Osteocyte (in vitro differentiated cells): ENCODE data around the gene NRAS. TPM values are rescaled to one million over a fixed set of nuclear protein-coding genes. Genes with fewer than 3 reads are reported as not detected.

Experiments used
- DNase-seq: peaks from one replicate; pipeline ENCODE4 v3.0.0; 2021; ENCODE audit warnings: mixed read lengths; ENCODE audit not compliant: unreplicated experiment; ENCODE audit errors: extremely low spot score
- H3K27ac Mint-ChIP-seq: one replicate; pipeline ENCODE4 v1.8.0; 2021; ENCODE audit warnings: mild to moderate bottlenecking, mixed read lengths; ENCODE audit not compliant: unreplicated experiment
- H3K27me3 Mint-ChIP-seq: one replicate; pipeline ENCODE4 v1.8.0; 2021; ENCODE audit warnings: mixed read lengths; ENCODE audit not compliant: unreplicated experiment
- H3K36me3 Mint-ChIP-seq: one replicate; pipeline ENCODE4 v1.8.0; 2021; ENCODE audit warnings: mixed read lengths; ENCODE audit not compliant: unreplicated experiment
- H3K4me1 Mint-ChIP-seq: one replicate; pipeline ENCODE4 v1.8.0; 2021; ENCODE audit warnings: mixed read lengths; ENCODE audit not compliant: unreplicated experiment
- H3K4me3 Mint-ChIP-seq: one replicate; pipeline ENCODE4 v1.8.0; 2021; ENCODE audit warnings: mild to moderate bottlenecking, moderate library complexity, mixed read lengths; ENCODE audit not compliant: unreplicated experiment
- H3K9me3 Mint-ChIP-seq: one replicate; pipeline ENCODE4 v1.8.0; 2021; ENCODE audit warnings: mixed read lengths; ENCODE audit not compliant: unreplicated experiment
- total RNA-seq: library from RNA; stranded (reverse); gene quantifications from 2 replicates; pipeline ENCODE4 v1.2.1, GENCODE V29; 2021
- TF ChIP-seq, protein P1 (sequence below): fragments of 200-600 bp; sonication (generic); IDR thresholded peaks from 2 replicates; pipeline ENCODE4 v1.5.0; 2021; ENCODE audit warnings: antibody characterized with exemption, mild to moderate bottlenecking, moderate library complexity

Gene NRAS
- total RNA-seq, 1 donor from 2014 or later: 35.9 TPM

DNA sequence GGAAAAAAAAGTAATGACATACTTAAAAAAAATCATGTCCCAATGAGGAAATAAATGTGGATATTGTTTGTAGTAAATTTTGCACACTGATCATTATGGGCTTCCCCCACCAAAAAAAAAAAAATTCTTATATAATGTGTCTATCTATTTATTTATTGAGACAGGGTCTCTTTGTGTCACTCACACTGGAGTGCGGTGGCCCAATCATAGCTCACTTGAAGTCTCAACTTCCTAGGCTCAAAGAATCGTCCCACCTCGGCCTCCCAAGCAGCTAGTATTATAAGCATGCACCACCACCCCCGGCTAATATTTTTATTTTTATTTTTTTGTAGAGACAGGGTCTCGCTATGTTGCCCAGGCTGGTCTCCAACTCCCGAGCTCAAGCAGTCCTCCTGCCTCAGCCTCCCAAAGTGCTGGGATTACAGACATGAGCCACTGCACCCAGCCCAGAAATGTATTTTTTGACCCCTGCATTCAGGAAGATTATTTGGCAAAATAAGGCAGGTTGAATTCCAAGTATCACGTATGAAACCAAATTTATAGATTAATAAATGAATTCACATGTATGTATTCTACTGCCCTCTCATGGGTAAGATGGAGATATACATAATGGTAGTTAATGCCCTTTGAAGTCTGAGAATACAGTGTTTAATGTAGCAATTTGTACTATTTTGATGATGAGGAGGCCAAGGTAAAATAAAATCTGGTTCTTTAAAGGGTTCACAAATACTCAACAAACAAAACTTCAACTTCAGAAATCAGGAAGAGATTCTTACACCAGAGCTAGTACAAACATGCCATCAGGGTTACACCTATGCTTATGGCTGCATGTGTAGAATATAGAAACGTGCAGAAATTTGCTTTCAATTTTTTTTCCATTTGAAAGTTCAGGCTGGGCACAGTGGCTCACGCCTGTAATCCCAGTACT is 45.3 kb downstream of the NRAS start:
- no peak overlapping the region for H3K4me3 Mint-ChIP-seq
- peaks cover 58% of the 10 kb centered on the region for H3K27me3 Mint-ChIP-seq
- DNase-seq: no peak

DNA sequence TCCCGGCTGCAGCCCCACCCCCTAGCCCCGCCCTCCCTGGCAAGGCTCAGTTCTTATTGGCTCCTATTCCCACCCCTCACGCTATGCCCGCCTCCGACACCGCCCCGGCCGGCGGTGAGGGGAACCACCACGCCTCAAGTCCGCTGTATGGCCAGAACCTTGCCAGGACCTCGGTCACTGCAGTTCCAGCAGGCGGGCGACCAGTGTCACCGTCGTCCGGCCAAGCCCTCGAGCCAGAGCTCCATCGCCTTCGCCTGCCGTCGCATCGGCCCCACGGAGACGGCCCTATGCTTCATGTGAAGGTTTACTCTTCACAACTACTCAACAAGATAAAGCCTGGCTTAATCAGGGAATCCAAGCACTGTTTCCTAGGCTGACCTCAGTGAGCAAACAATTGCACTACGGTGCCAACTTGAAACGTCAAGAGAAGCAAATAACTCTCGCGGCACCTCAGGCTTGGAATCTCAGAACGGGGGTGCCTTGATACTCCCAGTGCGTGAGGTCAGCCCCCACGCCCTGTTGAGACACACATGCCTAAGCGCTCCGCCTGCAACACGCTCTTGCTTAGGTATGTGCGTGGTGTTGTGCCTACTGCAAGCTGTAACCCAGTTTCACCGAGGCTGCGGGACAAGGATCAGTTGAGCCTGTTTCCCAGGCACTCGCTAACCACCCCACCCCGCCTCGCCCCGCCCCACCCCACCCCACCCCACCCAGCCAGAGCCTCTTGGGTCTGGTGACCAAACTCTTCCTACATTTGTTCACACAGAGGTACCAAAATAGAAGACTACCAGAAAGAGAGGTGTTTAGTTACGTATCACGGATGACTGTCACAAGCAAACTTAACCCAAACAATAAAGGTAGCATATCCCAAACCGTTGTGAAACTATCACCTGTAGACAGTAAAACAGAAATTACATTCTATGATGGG is 46.2 kb downstream of the NRAS start:
- TF ChIP-seq, protein P1, sequence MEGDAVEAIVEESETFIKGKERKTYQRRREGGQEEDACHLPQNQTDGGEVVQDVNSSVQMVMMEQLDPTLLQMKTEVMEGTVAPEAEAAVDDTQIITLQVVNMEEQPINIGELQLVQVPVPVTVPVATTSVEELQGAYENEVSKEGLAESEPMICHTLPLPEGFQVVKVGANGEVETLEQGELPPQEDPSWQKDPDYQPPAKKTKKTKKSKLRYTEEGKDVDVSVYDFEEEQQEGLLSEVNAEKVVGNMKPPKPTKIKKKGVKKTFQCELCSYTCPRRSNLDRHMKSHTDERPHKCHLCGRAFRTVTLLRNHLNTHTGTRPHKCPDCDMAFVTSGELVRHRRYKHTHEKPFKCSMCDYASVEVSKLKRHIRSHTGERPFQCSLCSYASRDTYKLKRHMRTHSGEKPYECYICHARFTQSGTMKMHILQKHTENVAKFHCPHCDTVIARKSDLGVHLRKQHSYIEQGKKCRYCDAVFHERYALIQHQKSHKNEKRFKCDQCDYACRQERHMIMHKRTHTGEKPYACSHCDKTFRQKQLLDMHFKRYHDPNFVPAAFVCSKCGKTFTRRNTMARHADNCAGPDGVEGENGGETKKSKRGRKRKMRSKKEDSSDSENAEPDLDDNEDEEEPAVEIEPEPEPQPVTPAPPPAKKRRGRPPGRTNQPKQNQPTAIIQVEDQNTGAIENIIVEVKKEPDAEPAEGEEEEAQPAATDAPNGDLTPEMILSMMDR: peak; percentile 27
- peaks cover 56% of the 10 kb centered on the region for H3K27me3 Mint-ChIP-seq
- peak overlapping the region; percentile 83 for H3K4me3 Mint-ChIP-seq
- peaks cover 12% of the 10 kb centered on the region for H3K4me1 Mint-ChIP-seq
- H3K27ac Mint-ChIP-seq: no peak overlapping the region
- no peaks in the 10 kb centered on the region for H3K9me3 Mint-ChIP-seq
- DNase-seq: peak; percentile 91
- no peaks in the 10 kb centered on the region for H3K36me3 Mint-ChIP-seq

More for the DNA sequence above, 45.3 kb downstream of the NRAS start:
- Mint-ChIP-seq H3K4me1 (peaks cover 12% of the 10 kb centered on the region), H3K9me3 (no peaks in the 10 kb centered on the region), H3K27ac (no peak overlapping the region), H3K36me3 (no peaks in the 10 kb centered on the region)
- TF ChIP-seq, protein P1: peak; percentile 67

DNA sequence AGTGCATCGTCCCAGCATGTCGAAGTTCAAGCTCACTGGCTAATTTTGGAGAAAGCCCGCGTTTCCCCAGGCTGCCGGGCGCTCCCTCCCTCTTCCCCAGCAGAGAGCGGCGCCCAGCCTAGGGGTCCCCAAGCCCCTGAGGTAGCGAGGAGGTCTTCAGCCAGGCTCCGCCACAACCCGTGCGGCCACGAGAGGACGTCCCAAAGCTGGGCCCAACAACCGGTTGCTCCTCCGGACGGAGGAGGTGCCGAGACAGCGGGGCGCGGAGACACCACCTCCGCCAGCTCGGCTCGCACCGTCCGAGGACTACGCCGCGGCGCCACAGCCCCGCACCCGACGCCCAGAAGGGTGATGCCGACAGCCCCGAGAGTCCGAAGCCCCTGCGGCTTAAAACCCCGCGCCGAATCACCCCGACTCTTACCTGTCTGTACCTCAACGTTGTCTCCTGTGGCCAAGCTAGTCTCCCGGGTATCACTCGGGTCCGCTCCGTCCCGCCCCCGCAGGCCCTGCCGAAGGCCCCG is 46.9 kb downstream of the NRAS start, which contains the start of gene DENND2C:
DENND2C (minus strand) TSS at position 488 of the 521 bp plus-strand sequence. CDS start 44,065 bp downstream, outside the sequence.
- H3K4me1 Mint-ChIP-seq: peaks cover 12% of the 10 kb centered on the region
- H3K9me3 Mint-ChIP-seq: no peaks in the 10 kb centered on the region
- peak within 1 kb of the TSS; percentile 83 for H3K4me3 Mint-ChIP-seq
- TF ChIP-seq, protein P1: no peak
- peaks cover 50% of the 10 kb centered on the region for H3K27me3 Mint-ChIP-seq
- DNase-seq: no peak
- no peak within 1 kb of the TSS for H3K27ac Mint-ChIP-seq
- no peaks in the 10 kb centered on the region for H3K36me3 Mint-ChIP-seq

DNA sequence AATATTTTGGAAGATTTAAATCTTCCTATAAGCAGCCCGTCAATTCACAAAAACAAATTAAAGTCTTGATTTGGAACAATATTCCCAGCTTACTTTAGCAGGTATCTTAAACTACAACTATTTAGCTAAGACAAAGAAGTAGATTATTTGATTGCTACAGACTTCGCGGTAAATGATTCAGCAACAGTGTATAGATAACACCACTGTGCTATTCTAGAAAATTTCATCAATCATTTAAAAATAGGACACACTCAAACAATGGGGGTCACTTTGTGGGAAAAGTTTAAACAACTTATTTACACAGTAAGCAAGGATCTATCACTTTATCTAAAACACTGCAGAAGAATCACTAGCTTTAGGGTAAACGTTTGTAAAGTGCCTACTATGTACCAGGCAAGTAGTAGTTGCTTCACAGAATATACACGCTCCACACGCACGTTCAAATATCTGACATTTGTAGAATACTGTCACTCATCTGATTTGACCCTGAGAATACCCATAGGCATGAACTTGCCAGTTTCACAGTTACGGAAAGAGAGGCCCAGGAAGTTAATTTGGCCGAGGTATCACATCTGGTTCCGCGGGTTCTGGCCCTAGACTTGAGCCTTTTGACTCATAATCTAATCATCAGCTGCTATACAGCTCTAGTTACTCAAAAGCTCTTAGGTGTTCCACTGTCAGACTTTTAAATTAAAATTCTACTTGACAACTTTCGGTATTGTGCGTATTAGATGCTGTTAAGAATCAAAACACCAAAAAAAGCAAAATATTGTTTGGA is 47.6 kb downstream of the NRAS start:
- H3K4me1 Mint-ChIP-seq: peaks cover 12% of the 10 kb centered on the region
- H3K36me3 Mint-ChIP-seq: no peaks in the 10 kb centered on the region
- peaks cover 43% of the 10 kb centered on the region for H3K27me3 Mint-ChIP-seq
- H3K4me3 Mint-ChIP-seq: peak overlapping the region; percentile 83
- H3K9me3 Mint-ChIP-seq: no peaks in the 10 kb centered on the region
- no peak for DNase-seq
- TF ChIP-seq, protein P1: no peak
- no peak overlapping the region for H3K27ac Mint-ChIP-seq
